EH (cell line): ENCODE measurements around the gene AGRN.
A peak's percentile ranks its signal among the peaks of the same experiment; 100 is the strongest.
"Not testable (repeated sequence)": the region's sequence is repeated elsewhere in the genome, so short reads cannot be mapped to it uniquely, and the experiment has no call there.

Experiments
- DNase-seq: peaks from one replicate; pipeline ENCODE4 v3.0.0-alpha.2; 2015; ENCODE audit warnings: low read depth

Gene AGRN

DNA sequence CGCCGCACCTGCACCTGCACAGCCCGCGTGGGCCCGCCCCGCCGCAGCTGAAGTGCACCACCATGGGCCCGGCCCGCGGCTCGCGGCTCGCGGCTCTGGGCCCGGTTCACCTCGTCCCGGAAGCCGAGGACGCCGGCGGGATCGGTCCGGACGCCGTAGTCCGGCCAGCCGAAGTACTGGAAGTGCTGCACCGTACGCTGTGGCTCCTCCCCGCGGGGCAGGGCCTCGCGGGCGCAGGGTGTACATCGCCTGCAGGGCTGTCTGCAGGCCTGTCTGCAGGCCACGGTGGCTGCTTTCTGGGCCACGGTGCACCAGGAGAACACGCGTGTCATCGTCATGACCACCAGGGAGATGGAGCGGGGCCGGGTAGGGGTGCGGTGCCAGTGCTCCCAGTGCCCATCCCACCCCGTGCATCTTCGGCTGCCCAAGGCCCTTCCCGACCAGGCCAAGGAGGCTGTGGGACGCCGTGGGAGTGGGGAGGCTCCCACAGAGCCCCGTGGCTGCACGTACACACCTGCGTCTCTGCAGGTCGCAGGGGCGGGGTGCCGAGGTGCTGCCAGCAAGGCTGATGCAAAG is 47.5 kb downstream of the AGRN start:
- no peak for DNase-seq

DNA sequence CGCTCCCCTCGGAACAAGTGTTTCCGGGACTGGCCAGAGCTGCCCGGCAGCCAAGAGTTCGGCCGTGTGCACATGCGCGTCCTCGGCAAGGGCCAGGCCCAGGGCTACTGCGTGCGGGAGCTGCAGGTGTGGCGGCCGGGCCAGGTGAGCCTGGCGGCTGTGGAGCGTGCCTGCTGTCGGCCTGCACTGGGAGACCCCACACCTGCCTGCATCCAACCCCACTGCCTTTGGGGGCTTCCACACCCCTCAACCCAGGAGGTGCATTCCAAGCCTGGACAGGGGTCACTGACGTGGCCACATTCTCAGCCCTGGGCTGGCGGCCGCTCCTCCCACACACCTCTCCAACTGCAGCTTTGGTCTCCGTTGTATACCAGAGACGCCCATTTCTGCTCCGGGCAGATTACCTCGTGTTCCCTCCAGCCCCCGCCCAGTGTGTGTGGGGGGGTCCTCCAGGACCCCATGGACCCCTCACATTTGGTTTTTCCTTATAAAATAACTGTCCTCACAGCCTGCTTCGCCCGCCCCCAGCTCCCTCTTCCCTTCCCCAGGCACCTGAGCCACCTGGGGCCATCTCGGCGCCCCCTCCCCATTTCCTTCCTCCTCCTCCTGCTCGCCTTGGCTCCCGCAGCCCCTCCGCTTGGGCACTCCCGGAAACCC is 48.1 kb downstream of the AGRN start:
- no peak for DNase-seq

DNA sequence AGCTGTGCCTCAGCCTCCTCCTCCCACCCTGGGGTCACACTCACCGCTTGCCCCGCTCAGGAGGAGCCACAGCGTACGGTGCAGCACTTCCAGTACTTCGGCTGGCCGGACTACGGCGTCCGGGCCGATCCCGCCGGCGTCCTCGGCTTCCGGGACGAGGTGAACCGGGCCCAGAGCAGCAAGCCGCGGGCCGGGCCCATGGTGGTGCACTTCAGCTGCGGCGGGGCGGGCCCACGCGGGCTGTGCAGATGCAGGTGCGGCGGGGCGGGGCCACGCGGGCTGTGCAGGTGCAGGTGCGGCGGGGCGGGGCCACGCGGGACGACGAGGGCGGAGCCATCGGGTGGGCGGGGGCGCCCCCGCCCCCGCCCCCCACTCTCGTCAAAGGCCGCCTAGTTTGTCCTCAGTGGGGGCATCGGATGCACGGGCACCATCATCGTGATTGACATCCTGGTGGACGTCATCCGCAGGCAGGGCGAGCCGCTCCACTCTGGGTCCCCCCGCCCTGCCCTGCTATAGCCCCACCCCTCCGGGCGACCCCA is 48.7 kb downstream of the AGRN start:
- DNase-seq, result no peak

DNA sequence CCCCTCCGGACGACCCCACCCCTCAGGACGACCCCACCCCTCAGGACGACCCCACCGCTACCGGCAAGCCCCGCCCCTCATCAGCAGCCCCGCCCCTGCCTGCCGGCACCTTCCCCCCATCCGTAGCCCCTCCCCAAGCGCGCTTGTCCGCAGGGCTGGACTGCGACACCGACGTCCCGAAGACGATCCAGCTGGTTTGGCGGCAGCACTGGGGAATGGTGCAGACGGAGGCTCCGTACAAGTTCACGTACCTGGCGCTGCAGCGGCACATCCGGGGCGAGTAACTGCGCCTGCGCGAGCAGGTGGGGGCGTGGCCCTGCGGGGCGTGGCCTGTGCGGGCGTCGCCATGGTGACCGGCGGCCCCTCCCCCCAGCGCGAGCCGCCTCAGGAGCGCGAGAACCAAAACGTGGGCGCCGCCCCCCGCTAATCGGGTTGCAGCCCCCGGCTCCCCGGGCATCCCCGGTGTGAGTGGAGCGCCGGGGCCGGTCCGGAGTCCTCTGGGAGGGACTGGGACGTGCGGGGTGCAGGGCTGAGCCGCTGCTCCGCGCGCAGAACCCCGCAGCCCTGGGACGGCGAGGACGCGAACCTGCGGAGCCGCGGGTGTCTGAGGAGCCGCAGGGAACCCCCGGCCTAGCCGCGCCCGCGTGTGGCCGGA is 49.3 kb downstream of the AGRN start:
- DNase-seq, result peak; percentile 61

DNA sequence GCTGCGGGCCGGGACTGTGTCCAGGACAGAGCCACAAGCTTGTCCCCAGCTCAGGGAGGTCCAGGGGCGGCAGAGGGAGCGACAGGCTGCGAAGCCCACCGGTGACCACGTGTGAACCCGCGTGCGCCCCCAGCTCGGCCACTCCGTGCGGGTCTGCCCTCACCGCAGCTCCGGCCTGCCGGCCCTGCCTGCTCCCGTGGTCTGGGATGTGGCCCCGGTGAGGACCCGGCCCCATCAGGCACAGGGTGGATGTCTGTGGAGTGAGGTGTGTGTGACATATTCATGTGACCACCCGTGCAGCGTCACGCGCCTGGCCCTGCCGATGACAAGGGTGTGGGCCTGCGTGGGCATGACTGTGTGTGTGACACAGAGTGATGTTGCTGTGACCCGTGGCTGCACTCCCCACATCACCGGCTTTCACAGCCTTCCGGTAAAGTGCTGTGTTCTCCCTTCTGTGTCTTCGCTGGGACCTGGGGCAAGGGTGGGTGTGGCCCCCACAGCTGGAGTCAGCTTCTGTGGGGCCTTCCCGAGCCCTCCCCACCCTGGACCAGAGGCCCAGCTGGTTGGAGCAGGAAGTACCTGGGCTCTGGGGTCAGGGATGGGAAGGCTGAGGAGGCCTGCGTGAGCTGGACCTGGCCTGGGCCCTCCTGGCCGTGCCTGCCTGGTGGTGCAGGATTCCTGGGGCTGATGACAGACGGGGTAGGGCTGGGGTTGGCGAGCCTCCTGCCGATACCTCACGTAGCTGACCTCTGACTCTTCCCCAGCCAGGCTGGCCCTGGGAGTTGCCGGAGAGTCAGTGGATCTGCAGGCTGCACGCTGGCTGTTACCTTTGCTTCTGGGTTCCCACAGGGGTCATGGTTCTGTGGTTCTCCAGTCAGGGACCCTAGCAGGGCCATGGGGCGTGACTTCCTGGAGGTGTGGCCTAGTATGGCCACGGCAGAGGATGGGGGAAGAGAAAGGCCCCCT is 50.1 kb downstream of the AGRN start:
- DNase-seq, result no peak

DNA sequence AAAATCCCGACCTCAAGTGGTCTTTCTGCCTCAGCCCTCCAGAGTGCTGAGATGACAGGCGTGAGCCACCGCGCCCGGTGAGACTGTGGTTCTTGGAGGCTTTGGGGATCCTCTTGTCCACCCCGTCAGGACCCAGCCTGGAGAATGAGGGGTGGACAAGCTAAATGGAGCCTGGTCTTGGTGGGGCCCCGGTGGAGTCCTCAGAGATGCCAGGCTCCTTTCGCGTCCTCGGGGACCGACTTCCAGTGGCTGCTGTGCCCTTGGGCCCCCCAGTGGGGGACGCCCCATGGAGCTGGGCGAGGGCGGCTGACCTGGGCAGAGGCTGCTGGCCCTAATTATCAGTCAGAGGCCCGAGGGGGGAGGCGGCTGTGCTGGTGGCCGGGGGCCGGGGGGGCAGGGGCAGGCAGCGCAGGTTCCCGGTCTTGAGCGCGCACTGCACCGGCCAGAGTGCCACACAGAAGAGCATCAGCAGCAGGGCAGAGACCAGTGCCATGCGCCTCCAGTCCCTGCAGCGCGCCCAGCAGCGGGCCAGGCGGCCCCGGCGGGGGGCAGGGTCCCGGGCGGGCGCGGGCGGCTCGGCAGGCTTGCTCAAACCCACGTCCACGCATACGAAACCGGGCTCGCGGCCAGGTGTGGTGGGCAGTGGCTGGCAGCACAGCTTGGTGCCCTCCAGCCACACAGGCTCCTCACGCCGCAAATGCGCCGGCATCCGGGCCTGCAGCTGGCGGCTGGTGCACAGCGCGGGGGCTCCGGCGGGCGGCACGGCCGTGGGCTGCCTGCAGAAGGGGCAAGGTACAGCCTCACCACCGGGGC is 51.8 kb downstream of the AGRN start:
- no peak for DNase-seq

DNA sequence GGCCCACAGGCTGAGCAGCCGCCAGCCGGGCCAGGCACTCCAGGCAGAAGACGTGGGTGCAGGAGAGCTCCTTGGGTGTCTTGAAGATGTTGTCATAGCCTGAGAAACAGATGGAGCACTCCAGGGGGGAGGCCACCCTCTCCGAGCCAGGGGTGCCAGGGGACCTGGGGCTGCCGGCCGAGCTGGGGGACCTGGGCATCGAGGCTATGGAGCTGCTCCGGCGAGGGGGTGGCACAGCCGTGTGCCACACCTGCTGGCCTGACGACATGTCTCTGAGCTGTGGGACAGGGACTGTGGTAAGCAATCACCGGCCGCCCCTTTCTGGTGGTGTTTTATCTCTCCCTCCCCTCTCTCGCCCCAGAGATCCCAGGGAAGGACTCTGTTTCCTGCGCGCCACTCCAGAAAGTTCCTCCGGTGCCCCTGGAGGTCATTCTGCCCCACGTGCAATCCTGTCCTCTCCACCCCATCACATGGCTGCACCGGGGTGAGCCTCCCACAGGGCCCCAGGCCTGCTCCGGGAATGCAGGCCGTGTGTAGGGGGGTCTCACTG is 52.5 kb downstream of the AGRN start:
- no peak for DNase-seq

DNA sequence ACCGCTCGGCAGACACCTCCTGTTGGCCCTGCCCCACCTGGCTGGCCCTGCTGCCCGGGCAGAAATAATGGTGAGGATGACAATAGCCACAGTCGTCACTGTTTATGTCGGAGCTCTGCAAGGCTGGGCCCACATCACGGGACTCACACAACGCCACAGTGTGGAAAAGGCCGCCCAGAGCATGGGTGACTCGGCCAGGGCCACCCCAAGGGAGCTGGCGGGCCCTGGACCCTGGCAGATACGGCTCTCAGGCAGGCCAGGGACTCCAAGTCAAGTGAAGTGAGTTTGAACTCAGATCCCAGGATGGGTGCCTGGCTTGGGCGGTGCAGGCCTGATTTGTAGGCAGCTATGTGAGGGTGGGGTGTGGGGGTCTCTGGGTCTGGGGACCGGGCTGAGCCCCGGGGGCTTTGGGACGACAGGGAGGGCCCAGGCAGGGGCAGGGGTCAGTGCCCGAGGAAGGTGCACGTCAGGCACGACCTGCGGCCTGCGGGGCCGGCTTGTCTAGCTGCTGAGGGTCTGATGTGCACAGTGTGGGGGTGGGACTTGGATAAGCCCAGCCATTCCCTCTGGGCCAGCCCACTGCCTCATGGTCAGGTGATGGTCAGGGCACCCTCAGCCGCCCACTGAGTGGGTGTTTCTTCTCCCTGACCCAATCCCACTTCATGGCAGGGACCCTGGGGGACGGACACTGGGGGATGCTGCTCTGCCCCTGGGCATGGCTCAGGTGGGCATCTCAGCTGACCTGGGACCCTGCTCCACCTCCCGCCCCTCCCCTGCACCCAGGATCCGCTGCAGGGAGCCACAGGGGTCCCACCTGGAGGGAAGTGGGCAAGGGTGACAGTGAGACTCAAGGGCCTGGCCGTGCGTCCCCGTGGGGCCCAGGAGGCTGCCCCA is 53.2 kb downstream of the AGRN start:
- no peak for DNase-seq

DNA sequence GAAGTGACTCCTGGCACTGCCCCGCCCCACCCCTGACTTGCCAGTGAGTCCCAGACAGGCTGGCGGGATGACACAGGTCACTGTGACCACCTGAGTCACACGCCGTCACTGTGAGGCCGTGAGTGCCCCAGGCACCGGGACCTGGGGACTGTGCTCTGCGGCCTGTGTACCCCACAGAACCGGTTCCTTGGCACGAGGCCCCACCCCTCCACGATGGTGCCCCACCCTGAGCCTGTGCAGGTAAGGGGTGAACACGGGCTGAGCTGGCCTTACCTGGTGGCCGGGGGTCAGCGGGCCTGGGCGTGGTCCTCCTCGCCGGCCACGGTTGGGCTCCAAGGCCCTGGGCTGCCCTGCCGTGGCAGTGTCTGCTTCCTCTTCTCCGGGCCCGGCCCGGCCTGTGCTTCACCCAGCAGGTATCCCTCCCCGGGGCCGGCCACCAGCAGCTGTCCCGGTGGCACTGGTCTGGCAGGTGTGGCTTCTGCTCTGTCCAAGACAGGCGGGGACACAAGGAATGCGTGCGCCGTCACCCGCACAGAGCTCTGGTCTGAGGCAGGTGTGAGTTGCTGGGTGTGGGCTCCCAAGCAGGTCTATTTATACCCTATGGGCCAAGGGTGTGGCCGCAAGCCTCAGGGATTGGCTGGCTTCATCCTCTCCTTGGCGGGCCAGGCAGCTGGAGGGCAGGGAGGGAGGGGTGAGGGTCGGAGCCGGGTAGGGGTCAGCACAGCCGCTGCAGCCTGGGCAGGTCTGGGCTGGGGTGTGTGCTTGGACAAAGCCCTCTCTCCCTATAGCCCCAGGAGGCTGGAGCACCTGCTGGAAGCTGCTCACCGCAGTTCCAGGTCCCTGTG is 54.0 kb downstream of the AGRN start, which contains the start of gene RNF223:
Gene RNF223, minus strand, starts transcription at position 564 of the 845 bp plus-strand sequence. CDS start 1,740 bp downstream, outside the sequence.
- DNase-seq, result no peak

DNA sequence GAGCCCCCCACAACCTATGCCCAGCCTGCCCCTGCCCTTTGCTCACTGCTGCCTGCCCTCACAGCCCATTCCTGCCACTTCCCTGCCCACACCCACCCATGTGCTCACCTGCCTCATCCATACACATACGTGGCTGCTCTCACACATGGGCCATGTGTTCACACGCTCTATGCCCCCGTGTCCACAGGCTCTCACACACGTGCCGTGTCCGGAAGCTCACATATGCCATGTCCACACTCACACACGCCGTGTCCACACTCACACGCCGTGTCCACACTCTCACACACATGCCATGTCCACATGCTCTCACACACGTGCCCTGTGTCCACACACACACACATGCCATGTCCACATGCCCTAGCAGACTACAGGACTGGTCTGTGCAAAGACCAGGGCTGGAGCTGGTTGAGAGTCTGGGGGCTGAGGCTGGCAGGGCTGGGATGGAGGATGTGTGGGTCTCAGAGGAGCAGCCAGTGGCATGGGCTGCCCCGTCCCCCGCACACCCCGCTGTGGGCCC is 54.8 kb downstream of the AGRN start:
- no peak for DNase-seq

DNA sequence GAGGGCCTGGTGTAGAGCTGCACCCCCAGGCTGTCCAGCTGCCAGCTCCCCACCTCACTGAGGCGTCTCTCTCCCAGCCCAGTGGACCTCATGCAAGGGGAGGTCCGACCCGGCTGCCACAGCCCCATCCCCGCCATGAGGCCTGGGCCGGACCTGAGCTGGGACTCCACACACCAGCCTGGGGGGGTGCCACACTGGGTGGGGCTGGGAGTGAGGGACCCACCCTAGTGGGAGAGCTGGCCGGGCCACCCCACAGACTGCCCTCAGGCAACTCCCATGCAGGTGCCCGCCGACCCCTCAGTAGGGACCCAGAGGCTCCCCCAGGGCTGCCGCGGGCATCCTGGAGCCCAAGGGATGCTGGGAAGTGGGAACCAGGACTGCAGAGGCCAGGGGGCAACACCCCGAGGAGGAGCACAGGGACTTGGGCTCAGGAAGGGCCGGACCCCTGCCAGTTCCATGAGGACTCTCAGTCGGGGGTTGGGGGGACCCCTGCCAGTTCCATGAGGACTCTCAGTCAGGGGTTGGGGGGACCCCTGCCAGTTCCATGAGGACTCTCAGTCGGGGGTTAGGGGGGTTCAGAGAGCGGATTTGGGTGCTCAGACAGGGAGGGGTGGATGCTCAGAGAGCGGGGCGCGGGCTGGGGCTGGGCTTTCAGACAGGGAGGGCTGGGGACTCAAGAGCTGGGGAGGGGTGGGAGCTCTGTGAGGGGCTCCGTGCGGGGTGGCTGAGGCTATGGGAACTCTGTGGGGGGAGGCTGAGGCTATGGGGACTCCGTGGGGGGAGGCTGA is 55.4 kb downstream of the AGRN start:
- no peak for DNase-seq

DNA sequence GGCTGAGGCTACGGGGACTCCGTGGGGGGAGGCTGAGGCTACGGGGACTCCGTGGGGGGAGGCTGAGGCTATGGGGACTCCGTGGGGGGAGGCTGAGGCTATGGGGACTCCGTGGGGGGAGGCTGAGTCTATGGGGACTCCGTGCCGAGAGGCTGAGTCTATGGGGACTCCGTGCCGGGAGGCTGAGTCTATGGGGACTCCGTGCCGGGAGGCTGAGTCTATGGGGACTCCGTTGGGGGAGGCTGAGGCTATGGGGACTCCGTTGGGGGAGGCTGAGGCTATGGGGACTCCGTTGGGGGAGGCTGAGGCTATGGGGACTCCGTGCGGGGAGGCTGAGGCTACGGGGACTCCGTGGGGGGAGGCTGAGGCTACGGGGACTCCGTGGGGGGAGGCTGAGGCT is 57.5 kb downstream of the AGRN start:
- not testable (repeated sequence) for DNase-seq

DNA sequence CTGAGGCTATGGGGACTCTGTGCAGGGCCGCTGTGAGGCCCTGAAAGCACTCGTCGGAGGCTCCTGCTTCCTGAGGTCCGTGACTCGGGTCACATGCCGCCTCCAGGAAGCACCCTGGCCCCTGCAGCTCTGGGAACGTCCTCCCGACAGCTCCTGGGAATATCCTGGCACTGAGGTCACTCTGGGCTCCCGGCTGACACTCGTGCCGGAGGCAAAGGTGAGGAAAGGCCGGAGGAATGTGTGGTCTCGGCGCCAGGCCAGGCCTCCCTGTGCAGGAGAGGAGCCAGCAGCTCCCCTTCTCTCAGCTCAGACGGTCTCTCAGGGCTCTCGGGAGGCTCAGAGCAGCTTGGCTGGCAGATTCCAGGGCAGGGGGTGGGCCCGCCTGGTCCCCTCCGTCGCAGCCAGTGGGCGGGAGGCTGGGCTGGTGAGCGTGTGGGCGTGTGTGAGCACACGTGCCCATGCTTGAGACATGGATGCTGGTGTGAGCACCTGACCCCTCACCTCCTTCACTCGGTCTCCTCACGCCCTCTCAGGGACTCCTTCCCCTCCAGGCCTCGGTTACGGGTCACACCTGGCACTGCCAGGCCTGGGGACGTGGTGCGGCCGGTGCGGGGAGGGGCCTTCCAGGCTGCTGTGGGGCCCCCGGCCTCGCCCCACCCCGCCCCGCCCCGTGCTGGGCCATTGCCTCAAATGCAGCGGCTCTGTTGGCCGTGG is 59.6 kb downstream of the AGRN start:
- DNase-seq, result peak; percentile 97

DNA sequence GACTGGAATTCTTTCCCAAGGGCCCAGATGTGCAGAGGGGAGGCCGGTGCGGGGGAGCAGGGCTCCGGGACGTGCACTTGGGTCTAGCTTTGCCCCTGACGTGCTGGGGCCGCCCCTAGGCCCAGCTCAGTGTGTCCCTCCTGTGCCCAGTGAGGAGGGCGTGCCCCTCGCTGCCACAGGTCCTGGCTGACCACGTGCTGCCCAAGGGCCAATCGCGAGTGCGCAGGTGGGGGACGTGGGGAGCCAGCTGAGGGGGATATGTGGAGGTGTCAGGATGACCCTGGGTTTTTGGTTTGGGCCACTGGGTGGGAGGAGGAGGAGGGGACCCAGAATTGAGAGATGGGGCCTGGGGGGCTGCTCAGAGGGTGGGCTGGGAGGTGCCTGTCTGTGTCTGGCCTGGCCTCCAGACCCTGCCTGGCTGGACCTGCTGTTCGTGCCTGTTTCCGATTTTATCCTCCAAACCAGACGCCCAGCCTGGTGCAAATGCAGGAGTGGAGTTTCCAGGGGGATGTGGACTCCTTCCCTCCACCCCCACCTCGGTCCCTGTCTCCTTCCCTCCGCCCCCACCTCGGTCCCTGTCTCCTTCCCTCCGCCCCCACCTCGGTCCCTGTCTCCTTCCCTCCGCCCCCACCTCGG is 60.3 kb downstream of the AGRN start:
- peak; percentile 69 for DNase-seq

DNA sequence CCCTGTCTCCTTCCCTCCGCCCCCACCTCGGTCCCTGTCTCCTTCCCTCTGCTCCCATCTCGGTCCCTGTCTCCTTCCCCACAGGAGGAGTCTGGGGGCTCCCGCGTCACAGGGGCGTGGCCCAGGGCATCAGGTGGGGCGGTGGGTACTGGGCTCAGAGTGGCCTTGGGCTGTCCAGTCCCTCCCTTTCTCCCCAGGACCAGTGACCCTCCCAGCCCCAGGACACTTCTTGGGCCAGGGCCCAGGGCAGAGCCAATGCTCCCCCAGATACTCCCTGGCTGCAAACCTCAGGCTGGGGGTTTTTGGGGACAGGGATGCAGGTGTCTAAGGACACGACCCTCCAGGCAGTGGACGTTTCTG is 61.0 kb downstream of the AGRN start:
- DNase-seq, result no peak

DNA sequence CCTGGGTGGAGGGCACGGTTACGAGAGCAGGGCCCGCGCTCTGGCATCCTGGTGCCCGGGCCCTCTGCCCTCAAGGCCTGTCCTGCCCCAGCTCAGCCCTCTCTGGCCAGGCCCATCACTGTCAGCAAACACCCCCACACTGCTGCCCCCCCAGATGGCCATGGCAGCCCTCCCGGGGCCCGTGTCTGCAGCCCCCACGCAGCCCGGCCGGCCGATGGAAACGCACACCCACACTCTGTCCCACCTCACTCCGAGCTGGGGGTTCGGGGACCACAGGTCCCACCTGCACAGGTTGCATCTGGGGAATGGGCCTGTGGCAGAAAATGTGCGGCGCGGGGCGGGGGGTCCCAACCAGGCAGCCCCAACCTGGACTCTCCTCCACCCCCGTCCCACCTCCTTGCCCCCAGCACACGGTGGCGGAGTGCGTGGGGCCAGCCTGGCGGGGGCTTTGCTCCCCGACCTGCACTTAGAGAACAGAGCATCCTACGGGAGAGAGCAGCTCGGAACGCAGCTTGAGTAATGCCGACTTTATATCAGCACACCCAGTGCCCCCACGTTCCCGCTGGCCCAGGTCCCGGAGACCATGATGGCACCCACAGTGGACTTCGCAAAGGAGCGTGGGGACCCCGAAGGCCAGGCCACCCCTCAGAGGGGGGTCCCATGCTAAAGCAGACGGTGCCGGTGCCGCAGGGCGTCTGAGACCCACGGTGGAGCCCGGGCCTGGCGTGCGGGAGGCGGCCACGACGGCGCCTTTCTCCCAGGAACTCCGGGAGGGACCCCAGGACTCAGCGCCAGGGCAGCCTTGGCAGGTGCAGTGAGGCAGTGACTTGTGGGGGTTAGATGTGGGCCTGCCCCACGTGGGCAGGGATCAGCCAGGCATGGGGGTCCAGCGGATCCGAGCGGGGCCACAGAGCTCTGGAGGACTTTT is 61.7 kb downstream of the AGRN start:
- DNase-seq, result no peak
